Effector memory CD4-positive, alpha-beta T cell (primary cell): ENCODE results near the gene COL23A1.

Experiments used
- DNase-seq, 3 donors: peaks; one replicate each; pipeline ENCODE4 v3.0.0-alpha.2; 2020
- H3K27ac ChIP-seq: 2 replicates; pipeline ENCODE4 v1.7.0; 2013; ENCODE audit warnings: mild to moderate bottlenecking, low read length, moderate library complexity; ENCODE audit not compliant: insufficient read depth, poor library complexity, severe bottlenecking
- H3K27me3 ChIP-seq: replicated peaks from 2 replicates; pipeline ENCODE4 v1.7.0; 2013; ENCODE audit warnings: mild to moderate bottlenecking, low read length; ENCODE audit not compliant: insufficient read depth, control insufficient read depth, poor library complexity, severe bottlenecking
- H3K36me3 ChIP-seq: 2 replicates; pipeline ENCODE4 v1.7.0; 2013; ENCODE audit warnings: mild to moderate bottlenecking, low read length, moderate library complexity; ENCODE audit not compliant: control insufficient read depth, insufficient read depth
- H3K4me1 ChIP-seq: 2 replicates; pipeline ENCODE4 v1.7.0; 2013; ENCODE audit warnings: low read length, mild to moderate bottlenecking; ENCODE audit not compliant: control insufficient read depth, insufficient read depth, poor library complexity, severe bottlenecking
- H3K4me3 ChIP-seq: 2 replicates; pipeline ENCODE4 v1.7.0; 2013; ENCODE audit warnings: low read length, low read depth, mild to moderate bottlenecking; ENCODE audit not compliant: insufficient read depth, poor library complexity, severe bottlenecking
- H3K9me3 ChIP-seq: 2 replicates; pipeline ENCODE4 v1.7.0; 2013; ENCODE audit warnings: mild to moderate bottlenecking, low read length, moderate library complexity; ENCODE audit not compliant: control insufficient read depth

Gene COL23A1

DNA sequence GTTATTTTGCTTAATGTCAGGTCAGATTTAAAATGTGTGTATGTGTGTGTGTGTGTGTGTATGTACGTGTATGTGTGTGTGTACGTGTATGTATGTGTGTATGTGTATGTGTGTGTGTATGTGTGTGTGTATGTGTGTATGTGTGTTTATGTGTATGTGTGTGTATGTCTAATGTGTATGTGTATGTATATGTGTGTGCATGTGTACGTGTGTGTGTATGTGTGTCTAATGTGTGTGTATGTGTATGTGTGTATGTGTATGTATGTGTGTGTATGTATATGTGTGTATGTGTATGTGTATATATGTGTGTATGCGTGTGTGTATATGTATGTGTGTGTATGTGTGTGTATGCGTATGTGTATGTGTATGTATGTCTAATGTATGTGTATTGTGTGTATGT, 232.5 kb downstream of the COL23A1 start:
- H3K4me1 ChIP-seq, result no peaks in the 10 kb centered on the region
- no peak overlapping the region for H3K27ac ChIP-seq
- no peaks in the 10 kb centered on the region for H3K36me3 ChIP-seq
- H3K27me3 ChIP-seq, result no peaks in the 10 kb centered on the region
- H3K9me3 ChIP-seq, result no peaks in the 10 kb centered on the region
- H3K4me3 ChIP-seq, result no peak overlapping the region
- no peak for DNase-seq

DNA sequence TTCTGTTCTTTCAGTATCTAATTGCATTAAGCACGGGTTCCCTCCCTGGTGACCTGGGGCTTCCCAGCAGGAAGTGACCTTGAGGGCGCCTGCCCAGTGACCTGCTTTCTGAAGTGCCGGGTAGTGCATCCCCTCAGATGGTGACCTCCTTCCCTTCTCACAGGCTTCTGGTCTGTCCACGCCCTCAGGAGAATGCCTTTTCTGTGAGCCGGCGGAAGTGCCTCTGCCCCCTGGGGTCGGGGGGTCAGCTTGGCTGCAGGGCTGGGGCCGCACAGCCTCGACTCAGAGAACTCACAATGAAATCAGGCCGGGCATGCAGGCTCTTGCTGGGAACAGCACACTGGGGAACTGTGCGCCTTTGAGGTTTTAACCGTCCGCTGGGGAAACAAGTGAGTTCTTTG, 233.1 kb downstream of the COL23A1 start:
- DNase-seq, result no peak
- H3K9me3 ChIP-seq, result no peaks in the 10 kb centered on the region
- no peak overlapping the region for H3K27ac ChIP-seq
- no peak overlapping the region for H3K4me3 ChIP-seq
- no peaks in the 10 kb centered on the region for H3K27me3 ChIP-seq
- H3K36me3 ChIP-seq, result no peaks in the 10 kb centered on the region
- H3K4me1 ChIP-seq, result no peaks in the 10 kb centered on the region

GRCh38 chr5:178356431-178356872, 233.7 kb downstream of the COL23A1 start:
- no peak for DNase-seq
- Histone ChIP-seq H3K4me3 (no peak overlapping the region), H3K9me3 (no peaks in the 10 kb centered on the region), H3K27me3 (no peaks in the 10 kb centered on the region), H3K4me1 (no peaks in the 10 kb centered on the region), H3K36me3 (no peaks in the 10 kb centered on the region), H3K27ac (no peak overlapping the region)

- Histone ChIP-seq H3K4me1 (no peaks in the 10 kb centered on the region), H3K27ac (no peak overlapping the region)
- no peak for DNase-seq
Observed at GRCh38 chr5:178355671-178356070, 234.5 kb downstream of the COL23A1 start.

DNA sequence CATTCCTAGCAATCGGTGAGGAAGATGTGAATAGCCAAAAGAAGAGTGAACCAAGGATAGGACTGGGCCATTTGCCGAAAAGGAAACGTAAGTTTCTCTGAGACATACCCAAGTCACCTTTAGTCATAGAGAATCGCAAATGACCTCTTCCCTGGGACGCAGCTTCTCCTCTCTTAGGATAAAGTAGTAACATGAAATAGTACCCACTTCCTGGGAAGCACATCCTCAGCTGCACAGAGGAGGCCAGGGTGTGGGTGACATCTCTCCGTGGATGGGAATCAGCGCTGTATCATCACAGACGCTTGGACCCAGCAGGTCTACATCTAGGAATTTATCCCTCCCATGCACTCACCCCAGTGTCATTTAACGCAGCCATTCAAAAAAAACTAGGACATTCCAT, 236.7 kb downstream of the COL23A1 start:
- Histone ChIP-seq H3K36me3 (no peaks in the 10 kb centered on the region), H3K4me1 (no peaks in the 10 kb centered on the region), H3K27me3 (no peaks in the 10 kb centered on the region), H3K4me3 (no peak overlapping the region), H3K9me3 (no peaks in the 10 kb centered on the region), H3K27ac (no peak overlapping the region)
- DNase-seq, result no peak

More at GRCh38 chr5:178355671-178356070, 234.5 kb downstream of the COL23A1 start:
- H3K9me3 ChIP-seq, result no peaks in the 10 kb centered on the region
- no peaks in the 10 kb centered on the region for H3K27me3 ChIP-seq
- H3K4me3 ChIP-seq, result no peak overlapping the region
- no peaks in the 10 kb centered on the region for H3K36me3 ChIP-seq

DNA sequence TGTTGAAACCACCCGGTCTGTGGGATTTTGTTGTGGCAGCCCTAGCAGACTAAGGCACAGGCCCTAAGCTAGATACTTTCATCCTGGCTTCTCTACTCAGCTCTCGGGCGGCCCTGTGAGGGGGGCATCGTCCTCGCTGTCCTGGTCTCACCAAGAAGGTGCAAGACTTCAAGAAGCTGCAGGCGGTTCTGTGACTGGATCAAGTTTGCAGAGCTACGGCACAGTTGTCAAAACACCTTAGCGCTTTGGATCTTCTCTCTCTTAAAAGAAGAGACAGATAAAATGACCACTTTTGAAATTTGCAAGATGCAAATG, 238.2 kb downstream of the COL23A1 start:
- Histone ChIP-seq H3K4me1 (no peaks in the 10 kb centered on the region), H3K27me3 (no peaks in the 10 kb centered on the region), H3K9me3 (no peaks in the 10 kb centered on the region), H3K4me3 (no peak overlapping the region), H3K27ac (no peak overlapping the region), H3K36me3 (no peaks in the 10 kb centered on the region)
- DNase-seq, result no peak

DNA sequence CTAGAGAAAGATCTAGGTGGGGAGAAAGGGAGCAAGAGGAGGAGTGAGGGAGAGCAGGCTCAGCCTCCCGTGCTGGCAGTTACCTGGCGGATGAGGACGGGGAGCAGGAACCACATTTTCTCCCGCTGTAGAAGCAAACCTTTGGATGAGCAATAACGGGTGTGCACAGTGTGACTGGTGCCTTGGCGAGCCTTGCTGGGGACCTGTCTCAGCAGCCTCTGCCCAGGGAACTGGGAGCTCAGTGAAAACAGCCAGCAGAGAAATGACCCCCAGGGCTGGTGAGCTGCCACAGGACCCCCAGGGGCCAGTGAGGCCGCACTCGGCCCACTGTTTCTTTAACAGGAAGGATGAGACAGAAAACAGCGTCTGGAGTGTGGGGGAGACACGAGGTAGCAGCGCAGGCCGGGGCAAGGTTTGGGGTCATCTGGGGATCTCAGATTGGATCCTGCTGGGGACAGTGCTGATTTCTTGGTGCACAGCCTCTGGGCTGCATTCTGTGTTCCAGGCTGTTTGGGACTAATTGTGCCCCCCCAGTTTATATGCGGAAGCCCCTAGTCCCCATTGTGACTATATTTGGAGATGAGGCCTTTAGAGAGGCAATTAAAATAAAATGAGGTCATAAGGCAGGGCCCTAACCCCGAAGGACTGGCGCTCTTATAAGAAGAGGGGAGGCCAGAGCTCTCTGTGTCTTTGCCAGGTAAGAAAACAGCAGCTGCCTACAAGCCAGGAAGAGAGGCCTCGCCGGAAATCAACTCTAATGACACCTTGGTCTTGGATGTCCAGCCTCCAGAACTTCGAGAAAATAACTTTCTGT, 238.8 kb downstream of the COL23A1 start:
- Histone ChIP-seq H3K27me3 (no peaks in the 10 kb centered on the region), H3K9me3 (no peaks in the 10 kb centered on the region), H3K4me3 (no peak overlapping the region), H3K4me1 (no peaks in the 10 kb centered on the region), H3K36me3 (no peaks in the 10 kb centered on the region), H3K27ac (no peak overlapping the region)
- no peak for DNase-seq

DNA sequence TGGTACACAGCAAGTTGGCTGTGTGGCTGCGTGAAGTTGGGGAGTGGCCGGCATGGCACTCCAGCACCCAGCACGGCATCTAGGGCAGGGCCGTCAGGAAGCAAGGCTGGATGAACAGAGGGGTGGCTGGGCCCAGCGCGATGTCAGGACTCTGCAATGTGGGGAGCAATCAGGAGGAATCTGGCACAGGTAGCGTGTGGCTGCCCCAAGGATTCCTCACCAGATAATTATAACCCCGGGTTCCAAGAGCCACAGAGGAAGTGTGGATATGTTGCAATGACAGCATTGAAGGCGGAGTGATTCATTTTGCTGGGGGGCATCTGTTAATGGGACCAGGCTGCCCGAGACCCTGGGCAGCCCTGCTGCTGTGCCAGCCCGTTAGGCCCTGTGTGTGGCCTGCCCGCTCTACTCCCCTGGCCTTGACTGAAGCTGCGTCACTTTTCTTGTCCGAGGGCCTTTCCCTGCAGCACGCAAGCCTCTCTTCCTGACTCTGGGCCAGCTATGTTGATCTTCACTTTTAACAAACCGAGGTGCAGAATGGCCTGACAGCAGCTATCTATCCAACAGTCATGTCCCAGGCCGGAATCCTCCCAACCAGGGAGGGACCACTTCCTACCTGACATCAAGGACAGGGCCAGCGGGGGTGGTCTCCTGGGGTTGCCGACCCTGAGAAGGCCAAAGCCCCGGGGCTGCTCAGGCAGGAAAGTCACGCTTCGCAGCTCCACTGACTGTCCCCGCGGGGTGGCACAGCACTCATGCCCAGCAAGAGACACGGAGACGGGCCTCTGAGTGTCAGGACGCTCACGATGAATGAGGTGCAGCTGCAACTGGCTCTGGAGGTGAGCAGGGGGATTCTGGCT, 239.6 kb downstream of the COL23A1 start:
- Histone ChIP-seq H3K27ac (no peak overlapping the region), H3K27me3 (no peaks in the 10 kb centered on the region), H3K4me1 (no peaks in the 10 kb centered on the region), H3K9me3 (no peaks in the 10 kb centered on the region), H3K4me3 (no peak overlapping the region), H3K36me3 (no peaks in the 10 kb centered on the region)
- DNase-seq, result no peak

DNA sequence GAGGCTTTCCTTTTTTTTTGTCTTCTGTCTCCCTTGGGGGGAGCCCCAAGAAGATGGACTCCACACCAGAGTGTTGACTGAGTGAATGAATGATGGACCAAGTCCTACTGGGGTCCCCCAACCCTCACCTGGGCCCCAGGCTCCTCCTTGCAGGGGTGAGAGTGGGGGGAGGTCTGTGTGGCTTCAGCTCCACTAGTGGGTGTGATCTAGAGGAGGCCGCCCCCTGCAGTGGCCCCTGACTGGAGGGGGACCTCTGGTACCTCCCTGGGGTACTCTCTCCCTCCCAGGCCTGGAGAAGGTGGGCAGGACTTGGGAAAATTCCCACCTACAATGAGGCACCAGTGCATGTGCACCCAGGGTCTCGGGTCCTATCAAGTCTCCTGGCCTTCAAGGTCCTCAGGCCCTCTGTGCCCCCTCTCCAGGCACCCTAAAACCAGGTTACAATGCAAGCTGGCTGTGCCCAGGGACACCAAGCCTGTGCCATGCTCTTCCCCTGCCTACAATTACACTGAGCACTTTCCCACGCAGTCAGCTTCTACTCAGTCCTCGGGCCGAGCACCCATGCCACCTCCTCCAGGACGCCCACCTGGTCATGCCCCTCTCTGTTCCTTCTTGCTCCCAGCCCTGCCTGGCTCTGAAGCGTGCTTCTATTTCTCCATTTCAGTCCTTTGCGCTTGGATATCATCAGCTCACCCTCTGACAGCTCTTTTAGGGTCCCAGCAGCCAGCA, 240.4 kb downstream of the COL23A1 start:
- Histone ChIP-seq H3K27me3 (no peaks in the 10 kb centered on the region), H3K4me3 (no peak overlapping the region), H3K9me3 (no peaks in the 10 kb centered on the region), H3K27ac (no peak overlapping the region), H3K4me1 (no peaks in the 10 kb centered on the region), H3K36me3 (no peaks in the 10 kb centered on the region)
- DNase-seq, result no peak
